Fibroblast of lung (primary cell): ENCODE results near the gene MACF1. TPM values are rescaled to one million over a fixed set of nuclear protein-coding genes. Genes with fewer than 3 reads are reported as not detected.

Experiments
- DNase-seq, 2 donors: peaks; one replicate each; pipeline versions ENCODE4 v3.0.0 to v3.0.0-alpha.2; 2010; ENCODE audit warnings: low read depth in 2 of 2
- H2AFZ ChIP-seq: 2 replicates; pipeline ENCODE4 v1.5.1; 2012; ENCODE audit warnings: low read length, control low read depth, inconsistent platforms
- H3K27ac ChIP-seq: 2 replicates; pipeline ENCODE4 v1.5.1; 2011; ENCODE audit warnings: low read length, control low read depth; ENCODE audit not compliant: insufficient read depth
- H3K27me3 ChIP-seq: 2 replicates; pipeline ENCODE4 v1.5.1; 2011; ENCODE audit warnings: mild to moderate bottlenecking, low read length; ENCODE audit not compliant: control insufficient read depth, insufficient read depth
- H3K36me3 ChIP-seq: 2 replicates; pipeline ENCODE4 v1.5.1; 2011; ENCODE audit warnings: low read length; ENCODE audit not compliant: control insufficient read depth, insufficient read depth
- H3K4me1 ChIP-seq: 2 replicates; pipeline ENCODE4 v1.5.1; 2011; ENCODE audit warnings: low read length; ENCODE audit not compliant: control insufficient read depth, insufficient read depth; ENCODE audit errors: extremely low read depth
- H3K4me2 ChIP-seq: 2 replicates; pipeline ENCODE4 v1.5.1; 2011; ENCODE audit warnings: low read length, control low read depth; ENCODE audit not compliant: insufficient read depth; ENCODE audit errors: extremely low read depth
- H3K4me3 ChIP-seq, 4 experiments: fragments of 200-600 bp in 1 of 4; sonication (generic) in 1 of 4; replicated peaks in 1 of 4; 2 replicates each; pipeline ENCODE4 v1.5.1; 2011 to 2016; ENCODE audit warnings: low read length in 4 of 4, low read depth in 3 of 4, mild to moderate bottlenecking in 3 of 4, control low read depth in 2 of 4, inconsistent platforms in 1 of 4, mixed read lengths in 1 of 4; ENCODE audit not compliant: insufficient read depth in 1 of 4; ENCODE audit errors: control extremely low read depth in 1 of 4
- H3K79me2 ChIP-seq: 2 replicates; pipeline ENCODE4 v1.5.1; 2012; ENCODE audit warnings: mild to moderate bottlenecking, low read length, inconsistent platforms; ENCODE audit not compliant: control insufficient read depth, insufficient read depth
- H3K9ac ChIP-seq: 2 replicates; pipeline ENCODE4 v1.5.1; 2011; ENCODE audit warnings: mild to moderate bottlenecking, low read length, control low read depth; ENCODE audit not compliant: insufficient read depth
- H3K9me3 ChIP-seq: 2 replicates; pipeline ENCODE4 v1.5.1; 2012; ENCODE audit warnings: low read depth, low read length; ENCODE audit not compliant: control insufficient read depth, insufficient read depth
- H4K20me1 ChIP-seq: 2 replicates; pipeline ENCODE4 v1.5.1; 2011; ENCODE audit warnings: low read length; ENCODE audit not compliant: control insufficient read depth, insufficient read depth; ENCODE audit errors: extremely low read depth
- CTCF ChIP-seq, 2 donors: IDR thresholded peaks in 1 of 2; conservative IDR thresholded peaks in 1 of 2; 1 replicate in 1 of 2; 2 replicates in 1 of 2; pipeline ENCODE4 v1.5.1; 2011 to 2012; ENCODE audit warnings: low read length in 2 of 2, control low read depth in 1 of 2, inconsistent platforms in 1 of 2, low read depth in 1 of 2, mild to moderate bottlenecking in 1 of 2
- EZH2 ChIP-seq: IDR thresholded peaks from 2 replicates; pipeline ENCODE4 v1.5.1; 2012; ENCODE audit warnings: low read length, control low read depth, mild to moderate bottlenecking; ENCODE audit errors: missing control alignments
- polyA plus RNA-seq, 2 donors: library from polyadenylated mRNA; depleted of rRNA in 1 of 2; stranded (reverse) in 1 of 2; unstranded in 1 of 2; fragments of >200 nt; gene quantifications; 2 replicates each; pipeline ENCODE4 v1.2.1, GENCODE V29; 2011 to 2012; ENCODE audit warnings: missing spikeins in 1 of 2
- total RNA-seq: library from RNA; depleted of rRNA; stranded (reverse); fragments of >200 nt; gene quantifications from 2 replicates; pipeline ENCODE4 v1.2.1, GENCODE V29; 2014

Gene MACF1
- total and polyA plus RNA-seq, 2 donors (not counting 1 experiment from before 2014, with no cell fraction given): 178 to 414 TPM

DNA sequence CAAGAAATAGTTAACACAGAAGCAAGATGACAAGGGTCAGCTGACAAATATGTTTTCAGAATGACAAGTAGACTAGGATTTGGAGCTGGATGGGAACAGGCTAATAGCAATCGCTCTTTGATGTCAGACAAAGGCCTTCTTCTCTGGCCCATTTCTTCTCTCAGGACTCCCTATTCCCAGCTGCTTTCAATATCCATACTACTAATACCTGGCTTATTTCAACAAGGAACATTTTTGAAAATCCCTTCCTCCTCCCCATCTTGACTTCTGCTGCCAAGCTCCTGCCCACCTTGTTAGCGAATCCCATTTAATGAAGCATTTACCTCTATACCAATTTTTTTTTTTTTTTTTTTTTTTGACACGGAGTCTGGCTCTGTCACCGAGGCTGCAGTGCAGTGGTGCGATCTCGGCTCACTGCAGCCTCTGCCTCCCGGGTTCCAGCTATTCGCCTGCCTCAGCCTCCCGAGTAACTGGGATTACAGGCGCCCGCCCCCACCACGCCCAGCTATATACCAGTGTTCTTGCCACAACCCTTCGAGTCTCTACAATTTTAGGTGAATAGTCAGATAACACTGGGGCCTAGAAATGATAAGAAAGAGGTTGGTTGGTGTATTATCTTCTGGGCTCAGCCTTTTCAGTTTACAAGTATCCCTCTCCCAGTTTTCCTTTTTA is 68.4 kb downstream of the MACF1 start:
- Histone ChIP-seq H3K79me2 (peaks cover 65% of the 10 kb centered on the region), H3K4me3 (no peak overlapping the region), H2AFZ (no peak overlapping the region), H3K9me3 (no peaks in the 10 kb centered on the region), H3K36me3 (peaks cover 2% of the 10 kb centered on the region), H3K4me2 (no peak overlapping the region), H3K9ac (no peak overlapping the region), H4K20me1 (no peaks in the 10 kb centered on the region), H3K27ac (no peak overlapping the region), H3K4me1 (peaks cover 18% of the 10 kb centered on the region), H3K27me3 (no peaks in the 10 kb centered on the region)
- DNase-seq: no peak
- no peak for TF ChIP-seq EZH2
- TF ChIP-seq CTCF (conservative IDR thresholded peaks at IDR 0.05 in 1 of 2, IDR thresholded peaks at IDR 0.05 in 1 of 2; ENCODE audit: low read depth in 1 of 2, low read length in 2 of 2): no peak

DNA sequence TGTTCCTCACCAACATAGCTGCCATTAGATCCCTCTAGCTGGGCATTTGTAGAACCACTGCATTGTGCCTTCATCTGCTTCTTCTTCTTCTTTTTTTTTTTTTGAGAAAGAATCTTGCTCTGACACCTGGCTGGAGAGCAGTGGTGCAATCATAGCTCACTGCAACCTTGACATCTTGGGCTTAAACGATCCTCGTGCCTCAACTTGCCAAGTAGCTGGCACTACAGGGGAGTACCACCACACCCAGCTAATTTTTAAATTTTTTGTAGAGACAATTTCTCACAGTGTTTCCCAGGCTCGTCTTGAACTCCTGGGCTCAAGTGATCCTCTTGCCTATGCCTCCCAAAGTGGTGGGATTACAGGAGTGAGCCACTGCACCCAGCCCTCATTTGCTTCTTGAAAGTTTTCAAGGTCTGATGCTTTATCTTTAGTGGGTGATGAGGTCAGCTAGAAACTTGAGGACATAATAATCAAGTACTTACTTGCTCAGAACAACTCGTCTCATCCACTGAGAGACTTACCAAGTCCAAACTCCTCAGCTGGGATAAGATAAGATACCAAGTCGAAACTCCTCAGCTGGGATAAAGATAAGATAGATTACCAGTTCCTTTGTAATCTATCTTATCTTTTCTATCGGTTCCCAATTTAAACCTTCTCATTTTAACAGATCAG is 71.5 kb downstream of the MACF1 start:
- peak in 1 of 2 donors; percentile 26 for DNase-seq
- Histone ChIP-seq H3K27me3 (no peaks in the 10 kb centered on the region), H4K20me1 (peaks cover 2% of the 10 kb centered on the region), H3K4me1 (peaks cover 5% of the 10 kb centered on the region), H3K4me2 (no peak overlapping the region), H2AFZ (no peak overlapping the region), H3K9ac (no peak overlapping the region), H3K4me3 (no peak overlapping the region), H3K79me2 (peaks cover 61% of the 10 kb centered on the region), H3K36me3 (no peaks in the 10 kb centered on the region), H3K9me3 (no peaks in the 10 kb centered on the region), H3K27ac (no peak overlapping the region)
- TF ChIP-seq EZH2: no peak
- TF ChIP-seq CTCF (conservative IDR thresholded peaks at IDR 0.05 in 1 of 2, IDR thresholded peaks at IDR 0.05 in 1 of 2; ENCODE audit: low read depth in 1 of 2, low read length in 2 of 2): no peak

DNA sequence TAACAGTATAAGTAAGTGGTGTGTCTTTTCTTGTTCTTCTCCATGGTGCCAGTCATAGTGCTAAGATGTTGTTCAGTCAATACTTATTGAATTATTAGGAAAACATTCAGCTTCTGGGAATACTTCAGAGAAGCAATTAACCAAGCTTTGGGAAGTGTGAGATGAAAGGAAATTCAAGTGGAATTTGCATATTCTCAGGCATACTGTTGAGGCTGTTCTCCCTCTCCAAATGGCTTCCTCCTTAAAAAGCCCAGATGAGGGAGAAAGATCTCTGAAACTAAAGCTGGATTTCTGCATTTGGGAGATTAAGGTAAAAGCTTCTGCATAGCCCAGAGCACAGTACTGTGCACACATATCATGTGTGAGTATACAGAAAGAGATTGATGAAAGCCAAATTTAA is 73.4 kb downstream of the MACF1 start:
- Histone ChIP-seq H4K20me1 (peaks cover 2% of the 10 kb centered on the region), H3K4me2 (no peak overlapping the region), H3K79me2 (peaks cover 44% of the 10 kb centered on the region), H3K9ac (no peak overlapping the region), H3K9me3 (no peaks in the 10 kb centered on the region), H3K4me3 (no peak overlapping the region), H2AFZ (no peak overlapping the region), H3K4me1 (no peaks in the 10 kb centered on the region), H3K27me3 (no peaks in the 10 kb centered on the region), H3K36me3 (no peaks in the 10 kb centered on the region), H3K27ac (no peak overlapping the region)
- TF ChIP-seq CTCF (conservative IDR thresholded peaks at IDR 0.05 in 1 of 2, IDR thresholded peaks at IDR 0.05 in 1 of 2; ENCODE audit: low read depth in 1 of 2, low read length in 2 of 2) (no peak), EZH2 (no peak)
- no peak for DNase-seq
